Glutamatergic neuron (in vitro differentiated cells): ENCODE measurements around the gene TMEM132E. TPM values are rescaled to one million over a fixed set of nuclear protein-coding genes. Genes with fewer than 3 reads are reported as not detected.

Source experiments
- DNase-seq: peaks from one replicate; pipeline ENCODE4 v3.0.0; 2022
- H3K27ac Mint-ChIP-seq: one replicate; pipeline ENCODE4 v1.8.0; 2020; ENCODE audit warnings: mild to moderate bottlenecking, mixed read lengths, inconsistent platforms; ENCODE audit not compliant: unreplicated experiment
- H3K27me3 Mint-ChIP-seq: one replicate; pipeline ENCODE4 v1.8.0; 2020; ENCODE audit warnings: mild to moderate bottlenecking, moderate library complexity, mixed read lengths, inconsistent platforms; ENCODE audit not compliant: unreplicated experiment
- H3K36me3 Mint-ChIP-seq: one replicate; pipeline ENCODE4 v1.8.0; 2020; ENCODE audit warnings: mild to moderate bottlenecking, mixed read lengths, inconsistent platforms; ENCODE audit not compliant: unreplicated experiment
- H3K4me1 Mint-ChIP-seq: one replicate; pipeline ENCODE4 v1.8.0; 2020; ENCODE audit warnings: mild to moderate bottlenecking, low read depth, mixed read lengths, inconsistent platforms; ENCODE audit not compliant: unreplicated experiment
- H3K4me3 Mint-ChIP-seq: one replicate; pipeline ENCODE4 v1.8.0; 2020; ENCODE audit warnings: mild to moderate bottlenecking, mixed read lengths, inconsistent platforms; ENCODE audit not compliant: unreplicated experiment
- H3K9me3 Mint-ChIP-seq: one replicate; pipeline ENCODE4 v1.8.0; 2020; ENCODE audit warnings: mild to moderate bottlenecking, moderate library complexity, mixed read lengths, inconsistent platforms; ENCODE audit not compliant: unreplicated experiment
- total RNA-seq: library from RNA; stranded (reverse); fragmentation: NEBNext Ultra II Directional; extraction: Animal tissue kit (Norgen Biotek cat#: 25700); gene quantifications from one replicate; pipeline ENCODE4 v1.2.1, GENCODE V29; 2021; ENCODE audit not compliant: unreplicated experiment
- TF ChIP-seq, protein P1 (sequence below): fragments of 200-600 bp; sonication (generic); IDR thresholded peaks from one replicate; pipeline ENCODE4 v1.5.0; 2021; ENCODE audit not compliant: partially characterized antibody, unreplicated experiment

TMEM132E gene
- total RNA-seq, 1 donor from 2014 or later, result 93.6 TPM

DNA sequence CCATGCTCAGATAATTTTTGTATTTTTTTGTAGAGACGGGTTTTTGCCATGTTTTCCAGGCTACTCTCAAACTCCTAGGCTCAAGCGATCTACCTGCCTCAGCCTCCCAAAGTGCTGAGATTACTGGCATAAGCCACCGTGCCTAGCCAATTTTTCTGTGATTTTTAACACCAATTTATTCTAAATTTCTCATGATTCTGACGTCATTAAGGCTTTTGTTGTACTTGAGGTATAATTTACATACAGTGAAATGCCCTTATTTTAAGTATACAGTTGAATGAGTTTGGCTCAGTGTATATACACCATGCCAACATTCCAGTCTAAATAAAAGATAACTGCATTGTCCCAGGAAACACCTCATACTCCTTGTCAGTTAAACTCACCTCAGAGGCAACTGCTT, 77.4 kb downstream of the TMEM132E start:
- Mint-ChIP-seq H3K27me3 (peaks cover 8% of the 10 kb centered on the region), H3K9me3 (no peaks in the 10 kb centered on the region), H3K36me3 (no peaks in the 10 kb centered on the region), H3K4me1 (peaks cover 16% of the 10 kb centered on the region), H3K4me3 (no peak overlapping the region), H3K27ac (no peak overlapping the region)
- DNase-seq, result no peak
- TF ChIP-seq, protein P1, sequence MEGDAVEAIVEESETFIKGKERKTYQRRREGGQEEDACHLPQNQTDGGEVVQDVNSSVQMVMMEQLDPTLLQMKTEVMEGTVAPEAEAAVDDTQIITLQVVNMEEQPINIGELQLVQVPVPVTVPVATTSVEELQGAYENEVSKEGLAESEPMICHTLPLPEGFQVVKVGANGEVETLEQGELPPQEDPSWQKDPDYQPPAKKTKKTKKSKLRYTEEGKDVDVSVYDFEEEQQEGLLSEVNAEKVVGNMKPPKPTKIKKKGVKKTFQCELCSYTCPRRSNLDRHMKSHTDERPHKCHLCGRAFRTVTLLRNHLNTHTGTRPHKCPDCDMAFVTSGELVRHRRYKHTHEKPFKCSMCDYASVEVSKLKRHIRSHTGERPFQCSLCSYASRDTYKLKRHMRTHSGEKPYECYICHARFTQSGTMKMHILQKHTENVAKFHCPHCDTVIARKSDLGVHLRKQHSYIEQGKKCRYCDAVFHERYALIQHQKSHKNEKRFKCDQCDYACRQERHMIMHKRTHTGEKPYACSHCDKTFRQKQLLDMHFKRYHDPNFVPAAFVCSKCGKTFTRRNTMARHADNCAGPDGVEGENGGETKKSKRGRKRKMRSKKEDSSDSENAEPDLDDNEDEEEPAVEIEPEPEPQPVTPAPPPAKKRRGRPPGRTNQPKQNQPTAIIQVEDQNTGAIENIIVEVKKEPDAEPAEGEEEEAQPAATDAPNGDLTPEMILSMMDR, result no peak

GRCh38 chr17:34658811-34659560, 79.6 kb downstream of the TMEM132E start:
- Mint-ChIP-seq H3K4me1 (peaks cover 10% of the 10 kb centered on the region), H3K9me3 (no peaks in the 10 kb centered on the region), H3K4me3 (no peak overlapping the region), H3K27me3 (peaks cover 5% of the 10 kb centered on the region), H3K36me3 (no peaks in the 10 kb centered on the region), H3K27ac (no peak overlapping the region)
- TF ChIP-seq, protein P1, result no peak
- no peak for DNase-seq

- Mint-ChIP-seq H3K36me3 (no peaks in the 10 kb centered on the region), H3K4me1 (peaks cover 12% of the 10 kb centered on the region), H3K27me3 (peaks cover 9% of the 10 kb centered on the region), H3K4me3 (no peak overlapping the region), H3K27ac (no peak overlapping the region), H3K9me3 (peaks cover 4% of the 10 kb centered on the region)
- TF ChIP-seq, protein P1, result no peak
- no peak for DNase-seq
Observed at GRCh38 chr17:34663714-34664113, 84.3 kb downstream of the TMEM132E start.

- no peak for DNase-seq
- Mint-ChIP-seq H3K27me3 (peaks cover 9% of the 10 kb centered on the region), H3K4me1 (peaks cover 12% of the 10 kb centered on the region), H3K36me3 (no peaks in the 10 kb centered on the region), H3K9me3 (peaks cover 4% of the 10 kb centered on the region), H3K27ac (peak overlapping the region; percentile 57), H3K4me3 (peak overlapping the region; percentile 40)
- TF ChIP-seq, protein P1, result no peak
Observed at GRCh38 chr17:34665150-34665806, 85.9 kb downstream of the TMEM132E start.
